GM12864 (cell line): ENCODE measurements around the gene P2RX3.

Experiments
- DNase-seq: peaks from one replicate; pipeline ENCODE4 v3.0.0-alpha.2; 2011; ENCODE audit warnings: low read depth
- H3K4me3 ChIP-seq: 2 replicates; pipeline ENCODE4 v1.5.1; 2011; ENCODE audit warnings: mild to moderate bottlenecking, low read depth, low read length, control low read depth
- CTCF ChIP-seq: IDR thresholded peaks from 2 replicates; pipeline ENCODE4 v1.5.1; 2011; ENCODE audit warnings: low read depth, mild to moderate bottlenecking, moderate library complexity, low read length, control low read depth, inconsistent platforms; ENCODE audit errors: missing control alignments

The P2RX3 gene

GRCh38 chr11:57300785-57301184, 37.4 kb upstream of the P2RX3 start:
- no peak for TF ChIP-seq CTCF
- DNase-seq: no peak
- H3K4me3 ChIP-seq: no peak overlapping the region

GRCh38 chr11:57301711-57302423, 36.3 kb upstream of the P2RX3 start:
- TF ChIP-seq CTCF: no peak
- DNase-seq: no peak
- no peak overlapping the region for H3K4me3 ChIP-seq

GRCh38 chr11:57302489-57302888, 35.7 kb upstream of the P2RX3 start:
- H3K4me3 ChIP-seq: no peak overlapping the region
- DNase-seq: no peak
- TF ChIP-seq CTCF: no peak

- no peak for DNase-seq
- no peak overlapping the region for H3K4me3 ChIP-seq
- TF ChIP-seq CTCF: no peak
Measured at GRCh38 chr11:57303280-57303989, 34.7 kb upstream of the P2RX3 start.

GRCh38 chr11:57303990-57304579, 34.1 kb upstream of the P2RX3 start:
- no peak overlapping the region for H3K4me3 ChIP-seq
- no peak for DNase-seq

GRCh38 chr11:57305523-57305922, 32.6 kb upstream of the P2RX3 start:
- DNase-seq: no peak
- no peak for TF ChIP-seq CTCF
- H3K4me3 ChIP-seq: no peak overlapping the region

More at GRCh38 chr11:57303990-57304579, 34.1 kb upstream of the P2RX3 start:
- TF ChIP-seq CTCF: no peak
